Esophagus squamous epithelium (tissue), 4 donors: ENCODE results near the gene ZNF541.

Experiments
- CTCF ChIP-seq, 6 experiments: fragments of 450-650 bp in 4 of 6; fragments of 200-600 bp in 2 of 6; sonication (generic) in 2 of 6; IDR thresholded peaks; one replicate each; pipeline ENCODE4 v1.5.1; 2016 to 2019; ENCODE audit warnings: antibody characterized with exemption in 6 of 6, mild to moderate bottlenecking in 4 of 6, moderate library complexity in 4 of 6
- POLR2A ChIP-seq, 4 donors: fragments of 450-650 bp; IDR thresholded peaks; one replicate each; pipeline ENCODE4 v1.6.1; 2017; ENCODE audit warnings: antibody characterized with exemption in 4 of 4, mild to moderate bottlenecking in 4 of 4, moderate library complexity in 3 of 4

DNA sequence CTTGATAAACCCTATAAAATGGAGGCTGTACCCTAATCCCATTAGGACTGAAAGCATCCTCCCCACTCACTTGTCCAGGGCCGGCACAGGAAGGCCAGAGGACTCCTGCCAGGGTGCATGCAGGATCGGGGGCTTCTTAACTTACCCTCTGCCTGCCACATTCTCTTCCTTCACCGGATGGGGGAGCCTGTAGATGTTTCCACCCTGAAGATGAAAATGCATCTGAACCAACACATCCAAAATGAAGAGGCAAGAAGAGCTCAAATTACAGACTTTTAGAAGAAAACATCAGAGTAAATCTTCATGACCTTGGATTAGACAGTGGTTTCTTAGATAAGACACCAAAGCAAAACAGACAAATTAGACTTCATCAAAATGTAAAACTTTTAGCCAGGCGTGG is 32.2 kb downstream of the ZNF541 start:
- TF ChIP-seq CTCF (IDR thresholded peaks at IDR 0.05) (no peak), POLR2A (IDR thresholded peaks at IDR 0.05) (no peak)
